HG03097 (cell line): Measurements from ENCODE around the gene SIDT2.

Experiments
- ATAC-seq: cut with Tn5 transposase; IDR thresholded peaks from one replicate; pipeline ENCODE4 v1.9.1; 2021; ENCODE audit not compliant: unreplicated experiment, low FRiP score

Gene SIDT2

DNA sequence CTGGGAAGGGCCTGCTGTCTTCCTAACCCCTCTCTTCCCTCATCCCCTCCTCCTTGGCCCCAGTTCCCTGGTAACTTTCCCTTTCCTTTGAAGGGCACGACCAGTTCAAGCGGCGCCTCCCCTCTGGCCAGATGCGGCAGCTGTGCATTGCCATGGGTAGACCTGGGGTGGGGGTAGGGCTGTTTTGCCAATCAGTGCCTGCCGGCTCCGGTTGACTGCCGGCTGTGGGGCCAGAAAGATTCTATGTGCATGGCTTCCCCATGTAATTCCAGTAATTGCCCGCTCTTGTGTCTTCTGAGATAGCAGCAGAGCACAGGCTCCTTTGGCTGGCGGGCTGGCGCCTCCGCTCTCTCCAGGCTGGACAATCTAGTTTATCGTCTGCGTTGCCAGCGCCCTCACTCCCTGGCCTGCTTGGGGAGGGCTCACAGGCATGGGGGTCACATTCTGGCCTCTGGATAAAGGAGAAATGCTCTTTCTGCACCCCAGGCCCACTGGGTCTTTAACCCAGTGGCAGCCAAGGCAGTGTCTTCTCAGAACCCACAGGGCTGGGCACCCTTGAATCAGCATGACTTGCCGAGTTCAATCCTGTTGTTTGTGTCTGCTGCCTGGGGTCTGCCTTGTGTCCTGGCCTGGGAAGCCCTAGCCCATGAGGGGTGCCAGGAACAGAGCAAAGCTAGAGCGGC lies 9.4 kb downstream of the SIDT2 start:
- no peak for ATAC-seq

- no peak for ATAC-seq
These were observed 10.1 kb downstream of the SIDT2 start for GRCh38 chr11:117188620-117189081.

GRCh38 chr11:117189191-117189940 lies 10.8 kb downstream of the SIDT2 start:
- ATAC-seq: no peak

GRCh38 chr11:117189941-117190544 lies 11.5 kb downstream of the SIDT2 start:
- no peak for ATAC-seq

DNA sequence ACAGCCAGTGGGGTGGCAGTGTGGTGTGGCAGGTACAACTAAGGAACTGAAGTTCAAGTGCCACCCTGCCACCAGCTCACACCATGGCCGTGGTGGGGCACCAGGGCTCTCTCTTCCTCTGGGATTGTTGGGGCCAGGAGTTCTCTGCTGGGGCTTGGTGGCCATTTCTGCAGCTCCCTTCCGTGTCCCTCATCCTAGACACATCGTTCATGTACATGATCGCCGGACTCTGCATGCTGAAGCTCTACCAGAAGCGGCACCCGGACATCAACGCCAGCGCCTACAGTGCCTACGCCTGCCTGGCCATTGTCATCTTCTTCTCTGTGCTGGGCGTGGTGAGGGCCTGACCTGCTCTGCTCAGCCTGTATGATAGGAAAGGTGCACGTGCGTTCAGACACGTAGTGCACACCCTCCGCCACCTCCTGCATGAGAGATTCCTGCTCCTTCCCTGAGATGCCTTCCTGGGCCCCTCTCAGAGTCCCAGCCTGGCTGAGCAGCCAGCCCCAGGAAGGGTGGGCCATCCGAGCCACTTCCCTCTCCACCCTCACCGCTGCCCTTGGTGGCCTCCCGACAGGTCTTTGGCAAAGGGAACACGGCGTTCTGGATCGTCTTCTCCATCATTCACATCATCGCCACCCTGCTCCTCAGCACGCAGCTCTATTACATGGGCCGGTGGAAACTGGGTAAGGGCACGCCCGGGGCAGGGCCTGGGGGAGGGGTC lies 13.3 kb downstream of the SIDT2 start:
- no peak for ATAC-seq

DNA sequence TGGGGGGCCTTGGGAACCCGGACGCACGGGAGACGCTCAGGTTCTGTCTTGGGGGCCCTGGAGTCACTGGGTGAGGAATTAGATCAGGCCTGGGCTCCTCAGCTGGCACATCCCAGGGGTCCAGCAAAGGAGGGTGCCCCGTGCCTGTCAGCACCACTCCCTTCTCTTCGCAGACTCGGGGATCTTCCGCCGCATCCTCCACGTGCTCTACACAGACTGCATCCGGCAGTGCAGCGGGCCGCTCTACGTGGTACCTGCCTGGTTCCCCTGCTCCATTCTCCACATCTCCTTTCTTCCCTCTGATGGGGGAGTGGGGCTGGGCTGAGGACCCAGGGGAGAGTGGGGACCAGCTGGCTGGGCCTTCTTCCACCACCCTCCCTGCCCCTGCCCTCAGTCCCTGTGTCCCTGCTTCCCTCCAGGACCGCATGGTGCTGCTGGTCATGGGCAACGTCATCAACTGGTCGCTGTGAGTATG lies 13.9 kb downstream of the SIDT2 start:
- no peak for ATAC-seq

DNA sequence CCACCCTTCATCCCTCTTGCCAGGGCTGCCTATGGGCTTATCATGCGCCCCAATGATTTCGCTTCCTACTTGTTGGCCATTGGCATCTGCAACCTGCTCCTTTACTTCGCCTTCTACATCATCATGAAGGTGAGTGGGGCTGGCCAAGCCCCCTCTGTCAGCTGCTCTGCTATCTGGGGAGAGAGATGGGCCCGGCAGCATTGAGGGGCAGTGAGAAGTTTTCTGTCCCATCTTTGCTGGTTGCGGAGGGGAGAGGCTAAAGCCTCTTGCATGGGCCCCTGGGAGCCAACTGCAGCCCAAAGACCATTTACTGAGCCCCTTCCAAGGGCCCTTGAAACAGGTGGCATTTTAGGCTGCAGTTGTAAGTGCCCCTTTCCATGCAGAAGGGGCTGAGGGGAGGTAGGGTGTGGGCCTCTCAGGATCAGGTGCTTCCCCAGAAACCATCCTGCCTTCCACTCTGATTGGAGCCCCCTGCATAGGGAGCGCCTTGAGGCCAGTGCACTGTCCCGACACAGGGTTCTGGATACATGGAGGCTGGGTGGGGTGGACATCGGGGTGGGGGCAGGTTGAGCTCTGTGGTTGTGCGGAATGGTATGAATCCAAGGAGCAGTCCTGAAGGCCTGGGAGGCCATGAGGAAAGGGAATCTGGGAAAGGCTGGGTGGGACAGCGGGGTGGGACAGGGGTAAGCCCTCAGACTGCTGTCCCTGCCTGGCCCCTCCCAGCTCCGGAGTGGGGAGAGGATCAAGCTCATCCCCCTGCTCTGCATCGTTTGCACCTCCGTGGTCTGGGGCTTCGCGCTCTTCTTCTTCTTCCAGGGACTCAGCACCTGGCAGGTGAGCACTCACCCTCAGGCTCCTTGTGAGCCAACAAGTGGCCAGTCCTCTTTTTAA lies 14.8 kb downstream of the SIDT2 start:
- ATAC-seq: no peak

GRCh38 chr11:117194267-117194666 lies 15.7 kb downstream of the SIDT2 start:
- no peak for ATAC-seq

GRCh38 chr11:117195258-117195657 lies 16.7 kb downstream of the SIDT2 start:
- no peak for ATAC-seq

GRCh38 chr11:117195761-117196160 lies 17.2 kb downstream of the SIDT2 start:
- no peak for ATAC-seq

GRCh38 chr11:117197006-117197405 lies 18.5 kb downstream of the SIDT2 start:
- no peak for ATAC-seq

DNA sequence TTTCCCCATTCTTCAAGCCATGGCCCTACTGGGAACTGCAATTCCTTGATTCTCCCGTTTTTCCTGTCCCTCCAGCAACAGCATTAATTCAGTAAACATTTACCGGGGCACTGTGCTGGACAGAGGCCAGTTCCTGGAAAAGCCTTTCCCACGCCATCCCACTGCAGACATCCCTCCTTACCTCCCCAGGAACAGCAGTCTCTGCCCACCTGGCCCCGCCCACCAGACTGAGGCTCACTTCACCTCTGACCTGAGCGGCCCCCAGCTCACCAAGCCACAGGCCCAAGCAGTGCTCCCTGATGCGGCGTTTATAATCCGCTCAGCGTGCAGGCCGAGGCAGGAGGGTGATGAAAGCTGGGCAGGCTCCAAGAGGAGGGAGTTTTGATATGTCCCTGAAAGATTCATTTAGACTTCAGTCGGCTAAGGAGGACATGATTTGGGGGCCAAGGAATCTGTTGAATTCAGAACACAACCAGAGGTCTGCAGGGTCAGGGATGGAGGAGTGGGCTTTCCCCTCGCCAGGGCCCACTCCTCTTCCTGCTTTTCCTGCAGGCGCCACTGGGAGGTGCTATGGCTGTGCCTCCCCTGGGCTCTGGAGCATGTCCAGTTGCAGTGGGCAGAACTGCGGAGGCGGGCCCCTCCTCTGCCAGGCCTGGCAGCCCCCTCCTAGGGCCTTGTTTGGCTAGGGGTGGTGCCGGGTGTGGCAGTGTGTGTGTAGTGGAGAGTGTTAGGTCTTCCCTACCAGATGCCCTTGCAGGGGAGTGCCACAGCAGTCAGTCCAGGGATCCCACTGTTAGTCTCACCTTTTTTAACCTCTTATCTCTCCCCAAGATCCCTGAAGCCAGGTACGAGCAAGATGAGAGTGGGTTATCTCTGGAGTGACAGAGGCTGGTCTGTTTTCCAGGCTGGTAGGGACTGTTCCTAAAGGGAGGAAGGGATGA lies 19.2 kb downstream of the SIDT2 start:
- no peak for ATAC-seq

GRCh38 chr11:117198613-117199012 lies 20.1 kb downstream of the SIDT2 start:
- ATAC-seq: no peak

DNA sequence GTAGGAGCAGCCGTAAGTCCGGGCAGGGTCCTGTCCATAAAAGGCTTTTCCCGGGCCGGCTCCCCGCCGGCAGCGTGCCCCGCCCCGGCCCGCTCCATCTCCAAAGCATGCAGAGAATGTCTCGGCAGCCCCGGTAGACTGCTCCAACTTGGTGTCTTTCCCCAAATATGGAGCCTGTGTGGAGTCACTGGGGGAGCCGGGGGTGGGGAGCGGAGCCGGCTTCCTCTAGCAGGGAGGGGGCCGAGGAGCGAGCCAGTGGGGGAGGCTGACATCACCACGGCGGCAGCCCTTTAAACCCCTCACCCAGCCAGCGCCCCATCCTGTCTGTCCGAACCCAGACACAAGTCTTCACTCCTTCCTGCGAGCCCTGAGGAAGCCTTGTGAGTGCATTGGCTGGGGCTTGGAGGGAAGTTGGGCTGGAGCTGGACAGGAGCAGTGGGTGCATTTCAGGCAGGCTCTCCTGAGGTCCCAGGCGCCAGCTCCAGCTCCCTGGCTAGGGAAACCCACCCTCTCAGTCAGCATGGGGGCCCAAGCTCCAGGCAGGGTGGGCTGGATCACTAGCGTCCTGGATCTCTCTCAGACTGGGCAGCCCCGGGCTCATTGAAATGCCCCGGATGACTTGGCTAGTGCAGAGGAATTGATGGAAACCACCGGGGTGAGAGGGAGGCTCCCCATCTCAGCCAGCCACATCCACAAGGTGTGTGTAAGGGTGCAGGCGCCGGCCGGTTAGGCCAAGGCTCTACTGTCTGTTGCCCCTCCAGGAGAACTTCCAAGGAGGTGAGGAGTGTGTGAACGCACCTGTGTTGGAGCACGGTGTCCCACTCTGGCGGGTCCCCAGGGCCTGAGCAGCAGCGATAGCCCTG lies 20.7 kb downstream of the SIDT2 start, which contains the start of gene TAGLN:
Gene TAGLN (plus strand): TSS at position 318 of the 863 bp plus-strand sequence. CDS start 3,644 bp downstream, outside the sequence.
- ATAC-seq: no peak

DNA sequence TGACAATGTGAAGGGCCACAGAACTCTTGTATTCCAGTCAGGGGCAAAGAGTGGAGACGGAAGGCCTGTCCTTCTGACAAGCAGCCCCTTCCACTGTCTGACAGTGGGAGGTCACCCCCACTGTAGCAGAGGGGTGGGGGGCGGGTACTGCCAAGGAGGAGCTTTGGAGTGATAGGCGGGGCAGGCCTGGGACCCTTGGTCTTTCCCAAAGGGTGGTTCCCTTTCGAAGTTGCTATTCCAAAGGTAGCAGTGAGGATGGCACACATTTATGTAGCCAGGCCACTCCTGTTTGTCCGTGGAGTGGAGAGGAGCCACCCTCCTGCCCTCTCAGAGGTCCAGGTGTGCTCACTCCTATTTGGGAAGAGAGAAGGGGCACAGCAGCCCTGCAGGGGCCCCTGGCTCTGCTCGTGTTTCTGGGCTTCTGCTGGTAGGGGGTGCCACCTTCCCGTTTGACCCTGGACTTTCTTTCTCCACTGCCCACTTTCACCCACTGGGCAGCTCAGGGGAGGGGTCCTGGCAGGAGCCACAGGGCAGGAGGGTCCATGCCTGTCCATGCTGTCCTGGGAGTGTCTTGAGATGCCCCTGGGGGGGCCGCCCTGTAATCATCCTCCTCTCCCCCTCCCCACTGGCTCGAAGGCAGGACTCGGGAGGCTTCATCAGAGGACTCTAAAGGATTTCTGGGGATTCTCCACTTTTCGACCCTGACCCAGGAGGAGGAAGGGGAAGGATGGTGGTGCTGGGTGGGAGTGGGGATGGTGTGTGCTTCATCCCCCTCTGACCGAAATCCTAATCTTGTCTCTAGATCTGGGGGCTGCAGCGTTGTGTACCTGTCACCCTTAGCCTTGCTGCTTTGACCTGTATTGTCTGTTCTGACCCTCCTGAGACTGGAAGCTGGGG lies 21.6 kb downstream of the SIDT2 start:
- no peak for ATAC-seq

- ATAC-seq: no peak
These were observed 22.5 kb downstream of the SIDT2 start for GRCh38 chr11:117200813-117201657.
